ENCODE results near the gene MBD1. TPM values are rescaled to one million over a fixed set of nuclear protein-coding genes. Genes with fewer than 3 reads are reported as not detected.

MBD1 gene
- total and polyA plus RNA-seq, 2 of the 13 experiments (the other 11 are each of a cell fraction or from before 2014, with no cell fraction given) = 25.5 to 28.6 TPM

DNA sequence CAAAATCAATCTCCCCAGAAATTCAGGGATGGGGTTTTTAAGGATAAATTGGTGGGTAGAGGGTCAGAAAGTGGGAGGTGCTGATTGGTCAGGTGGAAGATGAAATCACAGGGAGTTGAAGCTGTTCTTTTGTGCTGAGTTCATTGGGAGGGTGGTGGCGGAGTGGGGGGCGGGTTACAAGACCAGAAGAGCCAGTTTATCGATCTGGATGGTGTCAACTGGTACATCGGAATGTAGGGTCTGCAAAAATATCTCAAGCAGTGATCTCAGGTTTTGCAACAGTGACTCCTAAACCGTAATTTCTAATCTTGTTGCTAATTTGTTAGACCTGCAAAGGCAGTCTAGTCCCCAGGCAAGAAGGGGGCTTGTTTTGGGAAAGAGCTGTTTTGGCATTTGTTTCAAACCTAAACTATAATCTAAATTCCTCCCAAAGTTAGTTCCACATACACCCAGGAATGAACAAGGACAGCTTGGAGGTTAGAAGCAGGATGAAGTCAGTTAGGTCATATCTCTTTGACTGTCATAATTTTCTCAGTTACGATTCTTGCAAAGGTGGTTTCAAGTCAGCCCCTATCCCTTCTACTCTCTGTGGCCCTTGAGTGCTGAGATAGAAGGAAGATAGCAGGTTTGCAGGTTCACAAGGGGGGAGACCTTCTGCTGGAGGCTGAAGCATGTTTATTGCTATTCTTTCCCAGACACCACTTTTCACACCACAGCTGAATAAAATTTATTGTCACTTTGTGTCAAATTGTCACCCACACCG is 18.5 kb upstream of the MBD1 start (continued):
- TF ChIP-seq, protein P1, sequence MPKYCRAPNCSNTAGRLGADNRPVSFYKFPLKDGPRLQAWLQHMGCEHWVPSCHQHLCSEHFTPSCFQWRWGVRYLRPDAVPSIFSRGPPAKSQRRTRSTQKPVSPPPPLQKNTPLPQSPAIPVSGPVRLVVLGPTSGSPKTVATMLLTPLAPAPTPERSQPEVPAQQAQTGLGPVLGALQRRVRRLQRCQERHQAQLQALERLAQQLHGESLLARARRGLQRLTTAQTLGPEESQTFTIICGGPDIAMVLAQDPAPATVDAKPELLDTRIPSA (CRISPR knock-in tag; IDR thresholded peaks at IDR 0.05; ENCODE audit: borderline replicate concordance) = no peak
- TF ChIP-seq EP300 (IDR thresholded peaks at IDR 0.05; ENCODE audit: low read depth in 2 of 2, low read length in 2 of 2) (no peak), EP300 (CRISPR knock-in tag; IDR thresholded peaks at IDR 0.05; ENCODE audit: borderline replicate concordance) (no peak)

DNA sequence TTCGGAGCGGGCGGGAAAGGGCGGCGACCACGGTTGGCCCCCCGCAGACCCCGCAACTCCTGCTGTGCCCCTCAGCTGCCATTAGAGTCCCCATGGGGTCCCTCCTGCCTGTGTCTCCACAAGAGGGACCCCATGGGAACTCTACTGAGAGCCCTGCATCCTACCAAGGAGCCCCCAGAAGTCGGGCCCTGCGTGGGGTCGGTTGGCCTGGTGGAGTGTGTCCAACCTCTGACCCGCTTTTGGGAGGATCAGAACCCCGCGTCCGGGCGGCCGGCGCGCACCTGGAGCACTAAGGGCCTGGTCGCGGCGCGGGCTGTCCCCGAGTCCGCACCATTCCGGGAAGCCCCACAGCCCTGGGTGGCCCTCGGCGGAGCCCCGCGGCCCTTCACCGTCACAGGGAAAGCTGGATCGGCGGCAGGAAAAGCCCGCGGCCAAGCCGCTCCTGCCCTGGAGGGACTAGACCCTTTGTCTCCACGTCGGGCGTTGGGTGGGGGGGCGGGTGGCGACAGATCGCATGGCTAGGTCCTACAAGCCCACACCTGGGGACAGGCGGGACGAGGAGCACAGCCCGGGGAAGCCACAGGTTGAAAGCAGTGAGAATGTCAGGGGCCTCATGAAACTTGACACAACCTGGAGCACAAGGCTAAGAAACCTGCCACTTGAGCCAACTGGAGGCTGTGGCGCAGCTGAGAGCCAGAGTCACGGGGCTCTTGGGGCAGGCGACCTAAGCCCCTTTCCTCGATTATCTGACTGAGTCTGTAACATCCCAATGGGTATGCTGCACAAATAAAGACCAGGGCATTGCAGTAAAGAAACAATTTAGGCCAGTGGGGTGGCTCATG is 17.3 kb upstream of the MBD1 start:
- ATAC-seq = no peak
- intact Hi-C loops (cut with micrococcal nuclease; ENCODE audit: unreplicated experiment) (no loop called here), in situ Hi-C loops (cut with HindIII; ENCODE audit: extremely low pct_ligation_motif_present, low pct_unique_long_range_greater_than_20kb) (no loop called here)
- H3K27me3 ChIP-seq (ENCODE audit: control insufficient read depth in 1 of 2, insufficient read depth in 2 of 2, low read length in 2 of 2) = peaks cover 2 to 11% of the 10 kb centered on the region in 2 experiments; a peak in 3 of 5 replicates
- 65% methylated on average over 12 of the region's 49 CpGs for WGBS (ENCODE audit: low lambda C conversion rate)
- H3K27ac ChIP-seq (ENCODE audit: extremely low read length, insufficient read depth, low read length) = no peak overlapping the region
- no peak overlapping the region for H3K9ac ChIP-seq (ENCODE audit: insufficient read depth, low read depth, low read length)
- H3K4me1 ChIP-seq (ENCODE audit: insufficient read depth, low read length) = no peaks in the 10 kb centered on the region
- H3K9me3 ChIP-seq (ENCODE audit: low read length) = no peaks in the 10 kb centered on the region
- ChIA-PET CTCF (ENCODE audit: low intra/inter-chr PET ratio, low total read pairs) (no interaction called here), POLR2A (no interaction called here)
- FAIRE-seq = no peak
- H3K36me3 ChIP-seq (replicated peaks in 1 of 2; ENCODE audit: control insufficient read depth in 1 of 2, insufficient read depth in 2 of 2, low read length in 2 of 2) = no peaks in the 10 kb centered on the region
- H3K4me2 ChIP-seq (ENCODE audit: low read depth, low read length) = no peak overlapping the region
- DNase-seq (ENCODE audit: low spot score) = no peak
- H2AFZ ChIP-seq (ENCODE audit: low read length) = no peak overlapping the region
- H4K20me1 ChIP-seq (ENCODE audit: insufficient read depth, low read length) = no peaks in the 10 kb centered on the region
- H3K79me2 ChIP-seq (ENCODE audit: insufficient read depth, low read length) = no peaks in the 10 kb centered on the region
- BruUV-seq (replicated peaks) = no TSS peak
- no peak overlapping the region for H3K4me3 ChIP-seq (replicated peaks in 1 of 3; ENCODE audit: insufficient read depth in 1 of 3, low read depth in 2 of 3, low read length in 3 of 3)
- TF ChIP-seq, protein P2, sequence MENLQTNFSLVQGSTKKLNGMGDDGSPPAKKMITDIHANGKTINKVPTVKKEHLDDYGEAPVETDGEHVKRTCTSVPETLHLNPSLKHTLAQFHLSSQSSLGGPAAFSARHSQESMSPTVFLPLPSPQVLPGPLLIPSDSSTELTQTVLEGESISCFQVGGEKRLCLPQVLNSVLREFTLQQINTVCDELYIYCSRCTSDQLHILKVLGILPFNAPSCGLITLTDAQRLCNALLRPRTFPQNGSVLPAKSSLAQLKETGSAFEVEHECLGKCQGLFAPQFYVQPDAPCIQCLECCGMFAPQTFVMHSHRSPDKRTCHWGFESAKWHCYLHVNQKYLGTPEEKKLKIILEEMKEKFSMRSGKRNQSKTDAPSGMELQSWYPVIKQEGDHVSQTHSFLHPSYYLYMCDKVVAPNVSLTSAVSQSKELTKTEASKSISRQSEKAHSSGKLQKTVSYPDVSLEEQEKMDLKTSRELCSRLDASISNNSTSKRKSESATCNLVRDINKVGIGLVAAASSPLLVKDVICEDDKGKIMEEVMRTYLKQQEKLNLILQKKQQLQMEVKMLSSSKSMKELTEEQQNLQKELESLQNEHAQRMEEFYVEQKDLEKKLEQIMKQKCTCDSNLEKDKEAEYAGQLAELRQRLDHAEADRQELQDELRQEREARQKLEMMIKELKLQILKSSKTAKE (CRISPR knock-in tag; IDR thresholded peaks at IDR 0.05; ENCODE audit: borderline replicate concordance) = no peak
- TF ChIP-seq FUBP1 (CRISPR knock-in tag; IDR thresholded peaks at IDR 0.05; ENCODE audit: borderline replicate concordance) (no peak), HNF4A (CRISPR knock-in tag; IDR thresholded peaks at IDR 0.05) (no peak), ASH2L (IDR thresholded peaks at IDR 0.05; ENCODE audit: insufficient read length, low read depth, low read length) (no peak), FOXO4 (CRISPR knock-in tag; conservative IDR thresholded peaks at IDR 0.05) (no peak)

All from HepG2 (cell line).